ENCODE data around the gene GRIK4. TPM values are rescaled to one million over a fixed set of nuclear protein-coding genes. Genes with fewer than 3 reads are reported as not detected.

The GRIK4 gene
- total and polyA plus RNA-seq, 9 of the 15 experiments (the other 6 are each of a cell fraction or from before 2014, with no cell fraction given), result not detected

DNA sequence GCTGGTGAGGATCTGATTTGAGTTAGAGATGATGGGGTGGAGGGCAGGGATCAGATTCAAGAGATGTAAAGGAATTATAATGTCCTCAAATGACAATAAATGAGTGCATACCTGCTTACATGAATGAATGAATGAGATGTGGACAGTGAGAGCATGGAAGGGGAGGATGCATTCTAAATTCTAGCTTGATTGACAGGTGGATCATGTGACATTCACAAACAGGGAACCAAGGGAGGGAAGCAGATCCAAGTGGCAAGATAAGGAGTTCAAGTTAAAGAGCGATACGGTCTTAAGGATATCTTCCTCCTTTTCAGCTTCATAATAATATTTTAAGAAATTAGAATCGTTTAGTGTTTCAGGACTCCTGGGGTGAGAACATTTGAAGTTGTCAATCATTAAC is 341.9 kb downstream of the GRIK4 start:
- Histone ChIP-seq H4K20me1 (replicated peaks; ENCODE audit: control insufficient read depth, insufficient read depth, low read length) (no peaks in the 10 kb centered on the region), H3K79me2 (ENCODE audit: control insufficient read depth, insufficient read depth, low read length) (no peaks in the 10 kb centered on the region), H3K9ac (ENCODE audit: insufficient read depth in 1 of 2, low read depth in 2 of 2, low read length in 2 of 2) (no peak overlapping the region), H3K4me1 (replicated peaks in 1 of 2; ENCODE audit: control insufficient read depth in 2 of 2, insufficient read depth in 2 of 2, low read length in 2 of 2) (no peaks in the 10 kb centered on the region), H3K27ac (ENCODE audit: extremely low read depth, low read depth, low read length) (no peak overlapping the region), H3K4me3 (no peak overlapping the region), H2AFZ (ENCODE audit: low read depth, low read length) (no peak overlapping the region), H3K9me1 (ENCODE audit: control insufficient read depth, insufficient read depth, low read length) (no peaks in the 10 kb centered on the region), H3K4me2 (ENCODE audit: insufficient read depth, low read length) (no peak overlapping the region), H3K27me3 (ENCODE audit: control insufficient read depth in 2 of 2, insufficient read depth in 2 of 2, low read length in 2 of 2) (peaks cover 0 to 10% of the 10 kb centered on the region in 2 experiments; a peak in 2 of 5 replicates), H3K36me3 (ENCODE audit: control insufficient read depth, insufficient read depth, low read length) (no peaks in the 10 kb centered on the region), H3K9me3 (replicated peaks; ENCODE audit: control insufficient read depth, insufficient read depth, low read depth, low read length) (no peaks in the 10 kb centered on the region)
- 0% methylated on average over 3 of the region's 3 CpGs for WGBS (ENCODE audit: insufficient coverage, low coverage, missing lambda C conversion rate)
- intact Hi-C loops (cut with micrococcal nuclease), result no loop called here
- POLR2A ChIA-PET, result interaction anchor here (1.5 kb wide), 1 partner anchor 20 kb away, joined by 3 read pairs; no protein-coding TSS in a partner anchor
- FAIRE-seq, result no peak
- in situ Hi-C loops (cut with MboI), result no loop called here
- CTCF ChIA-PET (ENCODE audit: low intra/inter-chr PET ratio), result no interaction called here
- TF ChIP-seq TFE3 (CRISPR knock-in tag; IDR thresholded peaks at IDR 0.05) (peak; percentile 64), ZFX (CRISPR knock-in tag; IDR thresholded peaks at IDR 0.05) (no peak), PKNOX1 (IDR thresholded peaks at IDR 0.05) (peak; percentile 89), PBX2 (CRISPR knock-in tag; IDR thresholded peaks at IDR 0.05; ENCODE audit: low read depth) (no peak), PBX2 (tag; conservative IDR thresholded peaks at IDR 0.05; ENCODE audit: low read depth) (0 out of 2 replicates have a peak, but pooled peaks have one; percentile 20), USF2 (CRISPR knock-in tag; IDR thresholded peaks at IDR 0.05) (peak; percentile 11; the same call in 1 of the 2 replicates)
- no TSS peak for BruUV-seq (replicated peaks)
- no peak for ATAC-seq
- DNase-seq (ENCODE audit: extremely low read depth in 1 of 4, low spot score in 3 of 4), result no peak

Data from K562 (cell line).